Measurements from ENCODE around the gene ROBO1.

DNA sequence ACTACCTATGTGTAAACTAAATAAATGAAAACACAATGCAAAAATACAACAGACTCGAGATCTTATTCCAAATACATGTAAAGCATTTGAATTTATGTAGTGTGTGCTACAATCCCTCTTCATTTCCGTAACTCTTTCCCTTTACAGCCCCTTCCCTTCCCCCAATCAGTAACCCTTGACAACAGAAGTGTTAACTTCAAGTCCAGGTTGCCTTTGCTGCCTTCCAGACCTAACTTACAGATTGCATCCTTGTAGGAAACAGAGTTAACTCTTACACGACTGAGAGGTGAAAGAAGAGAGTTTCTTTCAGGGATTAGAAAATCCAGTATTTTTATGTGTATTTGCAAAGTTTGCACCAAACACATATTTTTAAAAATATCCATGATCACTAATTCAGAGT lies 1.4 kb upstream of the ROBO1 start:
- TF ChIP-seq, protein P1, sequence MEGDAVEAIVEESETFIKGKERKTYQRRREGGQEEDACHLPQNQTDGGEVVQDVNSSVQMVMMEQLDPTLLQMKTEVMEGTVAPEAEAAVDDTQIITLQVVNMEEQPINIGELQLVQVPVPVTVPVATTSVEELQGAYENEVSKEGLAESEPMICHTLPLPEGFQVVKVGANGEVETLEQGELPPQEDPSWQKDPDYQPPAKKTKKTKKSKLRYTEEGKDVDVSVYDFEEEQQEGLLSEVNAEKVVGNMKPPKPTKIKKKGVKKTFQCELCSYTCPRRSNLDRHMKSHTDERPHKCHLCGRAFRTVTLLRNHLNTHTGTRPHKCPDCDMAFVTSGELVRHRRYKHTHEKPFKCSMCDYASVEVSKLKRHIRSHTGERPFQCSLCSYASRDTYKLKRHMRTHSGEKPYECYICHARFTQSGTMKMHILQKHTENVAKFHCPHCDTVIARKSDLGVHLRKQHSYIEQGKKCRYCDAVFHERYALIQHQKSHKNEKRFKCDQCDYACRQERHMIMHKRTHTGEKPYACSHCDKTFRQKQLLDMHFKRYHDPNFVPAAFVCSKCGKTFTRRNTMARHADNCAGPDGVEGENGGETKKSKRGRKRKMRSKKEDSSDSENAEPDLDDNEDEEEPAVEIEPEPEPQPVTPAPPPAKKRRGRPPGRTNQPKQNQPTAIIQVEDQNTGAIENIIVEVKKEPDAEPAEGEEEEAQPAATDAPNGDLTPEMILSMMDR (IDR thresholded peaks at IDR 0.05; ENCODE audit: borderline replicate concordance, extremely low read depth, low read length, poor library complexity, severe bottlenecking), result no peak
- TF ChIP-seq EZH2 (IDR thresholded peaks at IDR 0.05; ENCODE audit: borderline replicate concordance, low read depth, low read length, severe bottlenecking), result no peak
